HL-60 (cell line): ENCODE data around the gene PIRT.

Experiments
- DNase-seq, 2 experiments: peaks; one replicate each; pipeline ENCODE4 v3.0.0-alpha.2; 2010 to 2020; ENCODE audit warnings: low read depth in 1 of 2, low spot score in 1 of 2
- H3K27ac ChIP-seq: fragments of 250-450 bp; sonication (Bioruptor Pico); replicated peaks from 2 replicates; pipeline ENCODE4 v1.5.1; 2020; ENCODE audit warnings: mild to moderate bottlenecking, moderate library complexity
- H3K27me3 ChIP-seq: fragments of 250-450 bp; sonication (Bioruptor Pico); 2 replicates; pipeline ENCODE4 v1.5.1; 2021; ENCODE audit warnings: mild to moderate bottlenecking, moderate library complexity; ENCODE audit not compliant: insufficient read depth, poor library complexity, severe bottlenecking
- H3K4me3 ChIP-seq: replicated peaks from 2 replicates; pipeline ENCODE4 v1.5.1; 2011; ENCODE audit warnings: mild to moderate bottlenecking, control low read depth, low read length; ENCODE audit not compliant: insufficient read depth
- GABPA ChIP-seq: IDR thresholded peaks from 2 replicates; pipeline ENCODE4 v1.6.1; 2012; ENCODE audit warnings: low read depth
- POLR2AphosphoS5 ChIP-seq: IDR thresholded peaks from 2 replicates; pipeline ENCODE4 v1.6.1; 2012; ENCODE audit warnings: low read depth
- SPI1 ChIP-seq: IDR thresholded peaks from 2 replicates; pipeline ENCODE4 v1.6.1; 2012; ENCODE audit warnings: low read depth, mild to moderate bottlenecking, borderline replicate concordance
- TF ChIP-seq, protein P1 (sequence below): IDR thresholded peaks from one replicate; pipeline ENCODE4 v1.5.1; 2011; ENCODE audit warnings: low read length, control low read depth, inconsistent platforms; ENCODE audit not compliant: insufficient read depth
- TF ChIP-seq, protein P2 (sequence below): IDR thresholded peaks from 2 replicates; pipeline ENCODE4 v1.6.1; 2012; ENCODE audit warnings: low read depth; ENCODE audit not compliant: insufficient replicate concordance

PIRT gene

DNA sequence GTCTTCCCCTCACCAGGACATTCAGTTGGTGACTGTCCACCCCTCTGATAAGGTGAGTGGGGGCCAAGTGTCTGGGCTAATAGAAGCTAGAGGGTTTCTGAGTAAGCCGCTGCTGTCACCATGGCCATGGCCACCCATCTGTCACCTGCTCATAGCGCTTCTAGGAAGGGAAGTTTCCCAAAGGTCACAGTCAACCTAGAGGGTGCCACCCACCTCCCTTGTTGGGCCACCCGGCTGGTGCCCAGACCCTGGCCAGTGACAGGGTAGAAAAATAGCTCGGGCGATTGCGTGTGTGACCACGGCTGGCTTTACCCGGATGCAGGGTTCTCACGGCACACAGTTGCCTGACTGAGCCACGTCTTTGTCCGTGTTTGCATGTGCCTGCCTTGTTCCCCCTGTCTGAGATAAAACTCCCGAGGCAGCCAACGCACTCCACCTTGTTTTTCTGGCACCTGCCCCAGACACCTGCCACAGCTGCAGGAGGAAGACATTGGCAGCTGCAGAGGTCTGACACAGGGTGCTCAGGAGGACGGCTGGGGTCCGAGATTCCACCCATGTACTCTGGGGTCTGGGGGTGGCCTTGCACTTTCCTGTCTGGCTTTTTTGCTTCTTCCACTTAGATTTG lies 809 bp downstream of the PIRT start:
- no peak overlapping the region for H3K27ac ChIP-seq
- TF ChIP-seq, protein P1, sequence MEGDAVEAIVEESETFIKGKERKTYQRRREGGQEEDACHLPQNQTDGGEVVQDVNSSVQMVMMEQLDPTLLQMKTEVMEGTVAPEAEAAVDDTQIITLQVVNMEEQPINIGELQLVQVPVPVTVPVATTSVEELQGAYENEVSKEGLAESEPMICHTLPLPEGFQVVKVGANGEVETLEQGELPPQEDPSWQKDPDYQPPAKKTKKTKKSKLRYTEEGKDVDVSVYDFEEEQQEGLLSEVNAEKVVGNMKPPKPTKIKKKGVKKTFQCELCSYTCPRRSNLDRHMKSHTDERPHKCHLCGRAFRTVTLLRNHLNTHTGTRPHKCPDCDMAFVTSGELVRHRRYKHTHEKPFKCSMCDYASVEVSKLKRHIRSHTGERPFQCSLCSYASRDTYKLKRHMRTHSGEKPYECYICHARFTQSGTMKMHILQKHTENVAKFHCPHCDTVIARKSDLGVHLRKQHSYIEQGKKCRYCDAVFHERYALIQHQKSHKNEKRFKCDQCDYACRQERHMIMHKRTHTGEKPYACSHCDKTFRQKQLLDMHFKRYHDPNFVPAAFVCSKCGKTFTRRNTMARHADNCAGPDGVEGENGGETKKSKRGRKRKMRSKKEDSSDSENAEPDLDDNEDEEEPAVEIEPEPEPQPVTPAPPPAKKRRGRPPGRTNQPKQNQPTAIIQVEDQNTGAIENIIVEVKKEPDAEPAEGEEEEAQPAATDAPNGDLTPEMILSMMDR = no peak
- TF ChIP-seq POLR2AphosphoS5 (no peak), SPI1 (no peak), GABPA (no peak)
- TF ChIP-seq, protein P2, sequence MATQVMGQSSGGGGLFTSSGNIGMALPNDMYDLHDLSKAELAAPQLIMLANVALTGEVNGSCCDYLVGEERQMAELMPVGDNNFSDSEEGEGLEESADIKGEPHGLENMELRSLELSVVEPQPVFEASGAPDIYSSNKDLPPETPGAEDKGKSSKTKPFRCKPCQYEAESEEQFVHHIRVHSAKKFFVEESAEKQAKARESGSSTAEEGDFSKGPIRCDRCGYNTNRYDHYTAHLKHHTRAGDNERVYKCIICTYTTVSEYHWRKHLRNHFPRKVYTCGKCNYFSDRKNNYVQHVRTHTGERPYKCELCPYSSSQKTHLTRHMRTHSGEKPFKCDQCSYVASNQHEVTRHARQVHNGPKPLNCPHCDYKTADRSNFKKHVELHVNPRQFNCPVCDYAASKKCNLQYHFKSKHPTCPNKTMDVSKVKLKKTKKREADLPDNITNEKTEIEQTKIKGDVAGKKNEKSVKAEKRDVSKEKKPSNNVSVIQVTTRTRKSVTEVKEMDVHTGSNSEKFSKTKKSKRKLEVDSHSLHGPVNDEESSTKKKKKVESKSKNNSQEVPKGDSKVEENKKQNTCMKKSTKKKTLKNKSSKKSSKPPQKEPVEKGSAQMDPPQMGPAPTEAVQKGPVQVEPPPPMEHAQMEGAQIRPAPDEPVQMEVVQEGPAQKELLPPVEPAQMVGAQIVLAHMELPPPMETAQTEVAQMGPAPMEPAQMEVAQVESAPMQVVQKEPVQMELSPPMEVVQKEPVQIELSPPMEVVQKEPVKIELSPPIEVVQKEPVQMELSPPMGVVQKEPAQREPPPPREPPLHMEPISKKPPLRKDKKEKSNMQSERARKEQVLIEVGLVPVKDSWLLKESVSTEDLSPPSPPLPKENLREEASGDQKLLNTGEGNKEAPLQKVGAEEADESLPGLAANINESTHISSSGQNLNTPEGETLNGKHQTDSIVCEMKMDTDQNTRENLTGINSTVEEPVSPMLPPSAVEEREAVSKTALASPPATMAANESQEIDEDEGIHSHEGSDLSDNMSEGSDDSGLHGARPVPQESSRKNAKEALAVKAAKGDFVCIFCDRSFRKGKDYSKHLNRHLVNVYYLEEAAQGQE = no peak
- H3K27me3 ChIP-seq = no peaks in the 10 kb centered on the region
- DNase-seq = no peak
- H3K4me3 ChIP-seq = no peak overlapping the region

DNA sequence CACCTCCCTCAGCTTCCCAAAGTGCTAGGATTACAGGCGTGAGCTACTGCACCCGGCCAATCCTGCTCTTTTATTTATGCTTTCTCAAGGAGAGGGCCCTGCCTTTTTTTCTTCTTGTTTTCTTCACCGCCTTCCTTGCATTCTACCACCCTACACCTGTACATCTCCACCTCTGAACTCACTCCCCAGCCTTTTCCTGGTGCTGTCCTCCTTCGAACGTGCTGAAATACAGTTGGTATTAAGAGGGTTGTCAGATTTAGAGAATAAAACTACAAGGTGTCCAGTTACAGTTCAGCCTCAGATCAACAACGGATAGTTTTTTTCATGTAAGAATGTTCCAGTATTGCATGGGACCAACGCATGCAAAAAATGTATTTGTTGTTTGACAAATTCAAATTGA lies 1.7 kb downstream of the PIRT start:
- H3K27ac ChIP-seq = no peak overlapping the region
- no peak overlapping the region for H3K4me3 ChIP-seq
- H3K27me3 ChIP-seq = no peaks in the 10 kb centered on the region
- DNase-seq = no peak
- TF ChIP-seq POLR2AphosphoS5 (no peak), GABPA (no peak), SPI1 (no peak)
- TF ChIP-seq, protein P2 = no peak
- TF ChIP-seq, protein P1 = no peak

DNA sequence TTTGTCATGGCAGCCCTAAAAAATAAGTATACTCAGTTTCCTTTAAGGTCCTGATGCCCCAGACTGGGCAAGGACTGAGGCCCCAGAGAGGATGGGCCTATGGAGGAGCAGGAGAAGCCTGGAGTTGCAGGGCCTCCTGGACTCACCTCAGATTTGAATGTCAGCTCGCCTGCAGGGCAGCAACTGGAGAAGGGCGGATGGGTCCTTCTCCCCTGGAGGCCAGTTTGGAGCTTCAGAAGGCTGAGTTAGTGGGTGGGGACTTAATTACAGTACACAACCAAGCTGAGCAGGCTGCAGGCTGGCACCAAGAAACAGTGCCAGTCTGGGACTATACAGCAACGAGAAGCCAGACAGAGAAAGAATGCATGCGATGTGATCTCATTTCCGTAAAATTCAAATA lies 6.2 kb downstream of the PIRT start:
- TF ChIP-seq GABPA = no peak
- TF ChIP-seq, protein P2 = no peak
- TF ChIP-seq SPI1 = no peak
- TF ChIP-seq POLR2AphosphoS5 = no peak
- TF ChIP-seq, protein P1 = no peak
- DNase-seq = no peak
- H3K4me3 ChIP-seq = no peak overlapping the region
- no peaks in the 10 kb centered on the region for H3K27me3 ChIP-seq
- no peak overlapping the region for H3K27ac ChIP-seq
